GM18861 (cell line): ENCODE measurements around the gene HOXC10.

Experiments used
- ATAC-seq: cut with Tn5 transposase; IDR thresholded peaks from one replicate; pipeline ENCODE4 v1.9.1; 2021; ENCODE audit not compliant: unreplicated experiment

Gene HOXC10

GRCh38 chr12:54039417-54040147 lies 54.6 kb downstream of the HOXC10 start:
- ATAC-seq: no peak
